HepG2 (cell line): ENCODE data around the gene CAPN13. TPM values are rescaled to one million over a fixed set of nuclear protein-coding genes. Genes with fewer than 3 reads are reported as not detected.

Experiments
- CREBL2 ChIP-seq: sonication (generic); formaldehyde crosslinking; IDR thresholded peaks from 2 replicates; pipeline ENCODE4 v1.8.1; 2023; ENCODE audit warnings: missing genetic modification reagents, mild to moderate bottlenecking, borderline replicate concordance
- CTCF ChIP-seq: sonication (generic); formaldehyde crosslinking; IDR thresholded peaks from 2 replicates; pipeline ENCODE4 v1.5.0; 2020; ENCODE audit warnings: mild to moderate bottlenecking, missing genetic modification reagents, moderate library complexity
- MAFG ChIP-seq: sonication (generic); formaldehyde crosslinking; IDR thresholded peaks from 2 replicates; pipeline ENCODE4 v1.5.1; 2020; ENCODE audit warnings: mild to moderate bottlenecking, missing genetic modification reagents
- REST ChIP-seq, 2 experiments: IDR thresholded peaks; 2 replicates each; pipeline ENCODE4 v1.6.1; 2011 to 2012; ENCODE audit warnings: low read length in 2 of 2, borderline replicate concordance in 1 of 2, low read depth in 1 of 2, mild to moderate bottlenecking in 1 of 2, moderate library complexity in 1 of 2
- ZBTB8A ChIP-seq: sonication (generic); formaldehyde crosslinking; IDR thresholded peaks from 2 replicates; pipeline ENCODE4 v1.4.0; 2020; ENCODE audit warnings: mild to moderate bottlenecking, low read depth, missing genetic modification reagents, borderline replicate concordance
- polyA plus RNA-seq, 8 experiments: library from polyadenylated mRNA; depleted of rRNA in 3 of 8; stranded (reverse) in 7 of 8; unstranded in 1 of 8; fragments of >200 nt; fragmentation: Illumina TruSeq in 4 of 8; extraction: Trizol in 4 of 8; gene quantifications; 2 replicates each; pipeline versions ENCODE4 v1.2.1 to v1.2.3, GENCODE V29; 2011 to 2016; ENCODE audit warnings: low read depth in 4 of 8, missing spikeins in 1 of 8, mixed read lengths in 1 of 8; ENCODE audit not compliant: insufficient read depth in 1 of 8
- total RNA-seq, 5 experiments: library from RNA; depleted of rRNA; stranded (reverse); fragments of >200 nt; fragmentation: Illumina TruSeq; extraction: Trizol; gene quantifications; 2 replicates each; pipeline ENCODE4 v1.2.3, GENCODE V29; 2016; ENCODE audit warnings: low read depth in 1 of 5

The CAPN13 gene
- total and polyA plus RNA-seq, 2 of the 13 experiments (the other 11 are each of a cell fraction or from before 2014, with no cell fraction given), result not detected

GRCh38 chr2:30730736-30731647 lies 76.3 kb downstream of the CAPN13 start (continued):
- TF ChIP-seq REST (IDR thresholded peaks at IDR 0.05; ENCODE audit: borderline replicate concordance in 1 of 2, low read depth in 1 of 2, low read length in 2 of 2) (no peak), CTCF (no peak), CREBL2 (CRISPR knock-in tag) (no peak), MAFG (CRISPR knock-in tag) (no peak), ZBTB8A (CRISPR knock-in tag) (no peak)
